Measurements from ENCODE around the gene GSG1L. TPM values are rescaled to one million over a fixed set of nuclear protein-coding genes. Genes with fewer than 3 reads are reported as not detected.

The GSG1L gene
- total RNA-seq, 2 experiments from 2014 or later = not detected

GRCh38 chr16:28014851-28015250 lies 48.7 kb downstream of the GSG1L start:
- H3K27me3 Mint-ChIP-seq = peaks cover 4% of the 10 kb centered on the region
- no peak overlapping the region for H3K4me3 Mint-ChIP-seq
- no peak for TF ChIP-seq CTCF (IDR thresholded peaks at IDR 0.05)
- no peak overlapping the region for H3K27ac Mint-ChIP-seq
- no peak for ATAC-seq
- H3K9me3 Mint-ChIP-seq = no peaks in the 10 kb centered on the region
- CTCF ChIA-PET = no interaction called here
- intact Hi-C loops (cut with micrococcal nuclease) = no loop called here
- POLR2A ChIA-PET = no interaction called here
- no peaks in the 10 kb centered on the region for H3K36me3 Mint-ChIP-seq (ENCODE audit: low read depth)
- DNase-seq = no peak
- H3K4me1 Mint-ChIP-seq (ENCODE audit: low read depth) = no peaks in the 10 kb centered on the region

DNA sequence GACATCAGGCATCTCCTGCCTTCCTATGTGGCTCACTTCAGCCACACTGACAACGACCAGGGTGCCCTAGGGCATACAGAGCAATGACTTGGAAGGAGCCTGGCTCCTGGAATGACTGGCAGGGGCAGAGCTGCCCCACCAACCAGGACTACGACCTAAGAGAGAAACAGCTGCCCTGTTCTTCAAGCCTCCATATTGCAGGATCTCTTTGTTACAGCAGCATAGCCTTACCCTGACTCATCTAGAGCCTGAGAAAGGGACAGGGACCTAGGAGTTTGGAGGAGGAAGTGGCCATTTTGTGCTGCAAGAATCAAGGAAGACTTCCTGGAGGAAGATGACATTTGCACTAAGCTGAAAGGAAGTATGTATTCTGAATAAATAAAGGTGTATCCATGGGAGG lies 49.6 kb downstream of the GSG1L start:
- peaks cover 4% of the 10 kb centered on the region for H3K27me3 Mint-ChIP-seq
- no peak for DNase-seq
- no peaks in the 10 kb centered on the region for H3K4me1 Mint-ChIP-seq (ENCODE audit: low read depth)
- H3K9me3 Mint-ChIP-seq = no peaks in the 10 kb centered on the region
- H3K36me3 Mint-ChIP-seq (ENCODE audit: low read depth) = no peaks in the 10 kb centered on the region
- no peak overlapping the region for H3K27ac Mint-ChIP-seq
- intact Hi-C loops (cut with micrococcal nuclease) = no loop called here
- TF ChIP-seq CTCF (IDR thresholded peaks at IDR 0.05) = no peak
- no peak for ATAC-seq
- ChIA-PET CTCF (no interaction called here), POLR2A (no interaction called here)
- H3K4me3 Mint-ChIP-seq = no peak overlapping the region

DNA sequence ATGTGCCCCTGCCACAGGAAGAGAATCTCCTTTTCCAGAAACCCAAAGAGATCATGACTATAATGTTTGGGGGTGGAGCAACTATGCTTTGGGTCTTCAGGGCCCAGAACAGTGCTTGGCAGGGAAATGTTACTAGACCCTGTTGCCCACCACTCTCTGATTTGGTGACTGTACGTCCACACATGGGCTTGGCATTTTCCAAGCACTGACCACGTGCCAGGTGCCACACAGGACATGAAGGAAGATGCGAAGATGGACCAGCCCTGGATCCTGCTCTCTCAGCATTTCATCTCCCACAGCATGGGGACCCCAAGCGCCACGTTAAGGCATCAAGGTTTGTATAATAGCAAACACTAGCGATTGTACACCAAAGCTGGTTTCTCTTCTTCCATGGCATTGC lies 50.1 kb downstream of the GSG1L start:
- DNase-seq (no peak), ATAC-seq (no peak)
- Mint-ChIP-seq H3K4me1 (ENCODE audit: low read depth) (no peaks in the 10 kb centered on the region), H3K9me3 (no peaks in the 10 kb centered on the region), H3K27ac (no peak overlapping the region), H3K27me3 (peaks cover 4% of the 10 kb centered on the region), H3K4me3 (no peak overlapping the region), H3K36me3 (ENCODE audit: low read depth) (no peaks in the 10 kb centered on the region)
- POLR2A ChIA-PET = no interaction called here
- TF ChIP-seq CTCF (IDR thresholded peaks at IDR 0.05) = no peak
- CTCF ChIA-PET = no interaction called here
- intact Hi-C loops (cut with micrococcal nuclease) = no loop called here

DNA sequence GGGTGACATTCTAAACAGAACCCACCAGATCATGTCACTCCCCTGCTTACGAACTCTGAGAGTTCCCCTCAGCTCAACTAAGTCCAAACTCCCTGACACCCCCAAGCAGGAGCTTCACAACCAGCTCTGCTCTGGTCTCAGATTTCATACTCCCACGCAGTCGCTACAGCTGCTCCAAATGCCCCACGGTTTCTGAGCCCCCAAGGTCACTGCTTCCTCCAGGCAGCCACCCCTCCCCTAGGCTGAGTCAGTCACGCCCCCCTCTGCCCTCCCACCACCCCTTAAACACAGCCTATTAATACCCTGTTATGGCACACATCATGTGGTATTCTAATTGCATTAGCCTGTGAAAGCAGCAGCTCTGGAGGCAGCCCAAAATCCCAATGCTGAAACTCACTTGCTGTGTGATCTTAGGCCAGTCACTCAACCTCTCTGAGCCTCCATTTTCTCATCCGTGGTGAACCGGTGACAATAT lies 51.5 kb downstream of the GSG1L start:
- ChIA-PET POLR2A (no interaction called here), CTCF (no interaction called here)
- Mint-ChIP-seq H3K4me1 (ENCODE audit: low read depth) (no peaks in the 10 kb centered on the region), H3K36me3 (ENCODE audit: low read depth) (no peaks in the 10 kb centered on the region), H3K27ac (no peak overlapping the region), H3K4me3 (no peak overlapping the region), H3K9me3 (no peaks in the 10 kb centered on the region), H3K27me3 (peaks cover 4% of the 10 kb centered on the region)
- intact Hi-C loops (cut with micrococcal nuclease) = no loop called here
- DNase-seq (no peak), ATAC-seq (no peak)
- TF ChIP-seq CTCF (IDR thresholded peaks at IDR 0.05) = no peak

- H3K27ac Mint-ChIP-seq = no peak overlapping the region
- POLR2A ChIA-PET = no interaction called here
- intact Hi-C loops (cut with micrococcal nuclease) = no loop called here
- H3K27me3 Mint-ChIP-seq = peaks cover 4% of the 10 kb centered on the region
- no peaks in the 10 kb centered on the region for H3K36me3 Mint-ChIP-seq (ENCODE audit: low read depth)
- TF ChIP-seq CTCF (IDR thresholded peaks at IDR 0.05) = no peak
- H3K9me3 Mint-ChIP-seq = no peaks in the 10 kb centered on the region
- DNase-seq = no peak
- H3K4me3 Mint-ChIP-seq = no peak overlapping the region
- H3K4me1 Mint-ChIP-seq (ENCODE audit: low read depth) = no peaks in the 10 kb centered on the region
- ATAC-seq = no peak
- CTCF ChIA-PET = no interaction called here
These were observed 52.3 kb downstream of the GSG1L start for GRCh38 chr16:28011223-28011622.

Data from activated CD8-positive, alpha-beta T cell treated with anti-CD3 and anti-CD28 coated beads for 36 hours (primary cell).